Skeletal muscle satellite cell (primary cell): Measurements from ENCODE around the gene RAP2A. TPM values are rescaled to one million over a fixed set of nuclear protein-coding genes. Genes with fewer than 3 reads are reported as not detected.

Source experiments
- H3K27me3 ChIP-seq: 2 replicates; pipeline ENCODE4 v1.7.0; 2013; ENCODE audit warnings: low read length; ENCODE audit not compliant: control insufficient read depth, insufficient read depth
- H3K36me3 ChIP-seq: 2 replicates; pipeline ENCODE4 v1.7.0; 2013; ENCODE audit warnings: mild to moderate bottlenecking, control low read depth, low read length; ENCODE audit not compliant: insufficient read depth
- H3K4me1 ChIP-seq: 2 replicates; pipeline ENCODE4 v1.7.0; 2013; ENCODE audit warnings: low read length; ENCODE audit not compliant: control insufficient read depth, insufficient read depth
- H3K4me2 ChIP-seq: 2 replicates; pipeline ENCODE4 v1.7.0; 2013; ENCODE audit warnings: mild to moderate bottlenecking, low read length
- H3K4me3 ChIP-seq: 2 replicates; pipeline ENCODE4 v1.7.0; 2013; ENCODE audit warnings: low read length
- H3K9ac ChIP-seq: 2 replicates; pipeline ENCODE4 v1.7.0; 2013; ENCODE audit warnings: mild to moderate bottlenecking, low read depth, low read length, moderate library complexity
- H3K9me3 ChIP-seq: replicated peaks from 2 replicates; pipeline ENCODE4 v1.7.0; 2013; ENCODE audit warnings: mild to moderate bottlenecking, control low read depth, low read length
- small RNA-seq: library from RNA; depleted of rRNA; stranded (forward); fragments of <200 nt; gene quantifications from one replicate; pipeline ENCODE3, GENCODE V24; 2012

RAP2A gene

DNA sequence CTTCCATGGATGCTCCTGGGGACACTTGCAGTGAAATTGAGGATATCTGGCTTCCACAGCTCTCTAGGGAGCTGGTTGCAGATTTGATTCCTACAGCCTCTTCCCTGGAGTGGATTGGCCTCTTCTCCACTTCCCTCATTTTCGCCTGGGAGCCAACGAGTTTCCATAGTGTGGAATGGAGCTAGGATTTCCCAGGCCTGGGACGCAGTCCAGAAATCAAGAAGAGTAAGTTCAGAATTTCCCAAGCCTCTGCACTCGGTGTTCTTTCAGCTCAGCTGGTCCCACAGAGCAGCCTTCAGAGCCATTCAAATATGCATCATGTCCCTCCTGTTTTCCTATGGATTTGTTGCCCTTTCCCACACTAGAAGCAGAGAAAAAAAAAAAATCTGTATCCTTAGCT, 68.2 kb downstream of the RAP2A start:
- Histone ChIP-seq H3K27me3 (peaks cover 19% of the 10 kb centered on the region), H3K4me2 (no peak overlapping the region), H3K4me3 (no peak overlapping the region), H3K4me1 (no peaks in the 10 kb centered on the region), H3K9me3 (no peaks in the 10 kb centered on the region), H3K36me3 (no peaks in the 10 kb centered on the region), H3K9ac (no peak overlapping the region)

DNA sequence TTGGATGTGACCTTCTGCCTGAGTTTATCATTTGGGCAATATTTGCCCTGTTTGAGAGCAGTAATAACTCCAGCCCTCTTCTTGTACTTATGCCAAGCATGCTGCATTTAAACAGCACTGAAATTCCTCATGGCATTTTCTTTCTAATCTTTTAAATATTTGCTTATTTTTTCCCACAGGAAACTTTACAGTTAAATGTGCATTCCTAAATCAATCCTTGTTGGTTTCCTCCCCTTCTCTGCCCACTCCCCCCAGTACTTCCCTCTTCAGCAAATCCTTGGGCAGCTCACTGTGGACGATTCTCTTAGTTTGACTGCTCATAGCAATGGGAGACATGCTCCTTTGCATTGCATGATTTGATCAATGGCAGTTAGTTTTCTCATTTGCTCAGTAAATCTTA, 68.7 kb downstream of the RAP2A start:
- Histone ChIP-seq H3K9ac (no peak overlapping the region), H3K36me3 (no peaks in the 10 kb centered on the region), H3K27me3 (peaks cover 19% of the 10 kb centered on the region), H3K4me3 (no peak overlapping the region), H3K9me3 (no peaks in the 10 kb centered on the region), H3K4me2 (no peak overlapping the region), H3K4me1 (no peaks in the 10 kb centered on the region)

DNA sequence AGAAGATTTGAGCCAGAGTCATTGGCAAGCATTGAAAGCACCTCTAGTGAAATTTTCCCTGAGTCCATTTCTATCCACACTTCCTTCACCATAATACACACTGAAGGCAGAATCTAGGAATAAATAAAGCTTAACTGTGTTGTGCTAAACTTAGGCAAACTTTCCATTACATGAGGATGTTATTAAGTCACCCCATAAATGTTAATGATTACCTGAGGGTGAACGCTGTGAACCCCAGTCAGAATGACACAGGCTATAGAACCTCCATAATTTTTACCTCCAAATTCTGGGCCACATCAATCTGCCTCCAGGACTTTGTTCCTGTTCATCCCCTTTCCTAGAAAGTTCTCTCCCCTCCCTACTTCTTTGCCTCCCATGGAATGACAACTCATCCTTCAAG, 71.0 kb downstream of the RAP2A start:
- Histone ChIP-seq H3K9ac (no peak overlapping the region), H3K4me3 (no peak overlapping the region), H3K4me1 (no peaks in the 10 kb centered on the region), H3K9me3 (no peaks in the 10 kb centered on the region), H3K27me3 (peaks cover 19% of the 10 kb centered on the region), H3K4me2 (no peak overlapping the region), H3K36me3 (no peaks in the 10 kb centered on the region)

DNA sequence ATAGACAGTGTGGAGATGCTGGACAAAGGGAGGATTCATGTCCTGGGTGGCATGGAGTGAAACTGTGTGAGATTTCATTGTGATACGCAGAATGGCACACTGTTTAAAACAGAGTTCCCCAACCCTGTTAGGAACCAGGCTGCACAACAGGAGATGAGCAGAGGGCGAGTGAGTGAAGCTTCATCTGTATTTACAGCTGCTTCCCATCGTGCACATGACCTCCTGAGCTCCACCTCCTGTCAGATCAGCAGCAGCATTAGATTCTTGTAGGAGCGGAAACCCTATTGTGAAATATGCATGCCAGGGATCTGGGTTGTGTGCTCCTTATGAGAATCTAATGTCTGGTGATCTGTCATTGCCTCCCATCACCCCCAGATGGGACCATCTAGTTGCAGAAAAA, 72.5 kb downstream of the RAP2A start:
- Histone ChIP-seq H3K4me3 (no peak overlapping the region), H3K4me2 (no peak overlapping the region), H3K9me3 (no peaks in the 10 kb centered on the region), H3K9ac (no peak overlapping the region), H3K4me1 (no peaks in the 10 kb centered on the region), H3K36me3 (no peaks in the 10 kb centered on the region), H3K27me3 (peaks cover 15% of the 10 kb centered on the region)

DNA sequence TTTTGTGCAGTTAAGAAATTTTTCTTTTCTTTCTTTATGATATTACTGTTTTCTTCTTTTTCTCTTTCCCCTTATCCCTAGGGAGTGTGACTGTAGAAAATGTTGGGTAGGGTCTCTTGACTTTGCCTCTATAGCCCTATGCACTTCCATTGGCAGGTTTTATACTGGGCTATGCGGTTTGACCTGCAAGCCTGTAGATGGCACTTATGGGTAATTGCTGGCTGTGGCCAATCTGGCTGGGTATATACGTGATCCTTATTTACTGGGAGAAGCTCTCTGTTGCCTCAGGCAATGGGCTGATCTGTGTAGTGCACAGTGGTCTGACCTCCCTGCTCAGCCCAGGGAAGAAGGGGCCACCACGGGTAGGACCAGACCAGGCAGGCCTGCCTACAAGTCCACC, 78.8 kb downstream of the RAP2A start:
- Histone ChIP-seq H3K4me2 (no peak overlapping the region), H3K4me3 (no peak overlapping the region), H3K9ac (no peak overlapping the region), H3K9me3 (no peaks in the 10 kb centered on the region), H3K4me1 (no peaks in the 10 kb centered on the region), H3K36me3 (no peaks in the 10 kb centered on the region), H3K27me3 (no peaks in the 10 kb centered on the region)

DNA sequence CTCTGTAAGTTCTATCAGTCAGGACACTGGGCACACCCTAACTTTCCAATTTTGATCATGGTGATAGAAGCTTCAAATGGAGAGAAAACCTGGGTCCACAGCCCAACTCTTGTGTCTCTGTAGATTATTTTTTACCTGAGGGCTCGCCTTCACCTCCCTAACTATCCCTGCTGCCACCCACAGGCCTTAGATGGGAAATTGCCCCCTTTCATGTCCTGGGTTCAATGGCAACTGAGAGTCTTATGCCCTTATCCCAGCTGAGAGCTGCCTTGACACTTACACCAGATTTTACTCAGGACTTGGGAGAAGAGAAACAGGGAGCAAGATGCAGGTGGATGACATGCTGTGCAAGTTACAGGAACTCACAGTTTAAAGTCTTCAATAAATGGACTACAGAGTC, 81.7 kb downstream of the RAP2A start:
- no peaks in the 10 kb centered on the region for H3K27me3 ChIP-seq

DNA sequence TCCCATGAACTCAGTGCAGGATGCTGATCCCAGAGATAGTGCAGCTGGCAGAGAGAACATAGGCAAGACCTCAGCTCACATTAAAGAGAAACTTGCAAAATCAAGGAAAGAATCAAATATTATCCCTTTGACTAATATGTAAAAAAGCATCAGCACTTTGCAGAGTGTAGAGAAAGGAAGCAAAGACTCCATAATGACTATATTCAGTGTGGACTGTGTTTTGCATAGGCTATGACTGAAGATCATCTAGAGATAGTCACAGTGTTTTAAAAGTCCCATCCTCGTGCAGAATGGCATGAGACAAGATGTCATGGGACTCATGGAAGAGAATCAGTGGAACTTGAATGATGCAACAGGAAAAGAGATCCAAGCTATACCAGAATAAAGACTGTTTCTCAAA, 84.0 kb downstream of the RAP2A start:
- no peak overlapping the region for H3K9ac ChIP-seq
- H3K27me3 ChIP-seq: no peaks in the 10 kb centered on the region
- no peak overlapping the region for H3K4me3 ChIP-seq
- H3K4me1 ChIP-seq: no peaks in the 10 kb centered on the region
- H3K4me2 ChIP-seq: no peak overlapping the region
- no peaks in the 10 kb centered on the region for H3K36me3 ChIP-seq
- H3K9me3 ChIP-seq: no peaks in the 10 kb centered on the region

More for the DNA sequence above, 81.7 kb downstream of the RAP2A start:
- Histone ChIP-seq H3K36me3 (no peaks in the 10 kb centered on the region), H3K9ac (no peak overlapping the region), H3K4me1 (no peaks in the 10 kb centered on the region), H3K9me3 (no peaks in the 10 kb centered on the region), H3K4me3 (no peak overlapping the region), H3K4me2 (no peak overlapping the region)

Small RNA genes lying within 50 kb of the gene (small RNA-seq; reads per million reads assigned to genes)
- gene AL442067.1: not detected
